GM21526 (cell line): ENCODE data around the gene CCL2.

ENCODE experiments used
- ATAC-seq: cut with Tn5 transposase; IDR thresholded peaks from one replicate; pipeline ENCODE4 v1.9.1; 2021; ENCODE audit warnings: moderate library complexity; ENCODE audit not compliant: unreplicated experiment, low FRiP score

The CCL2 gene

GRCh38 chr17:34260861-34261260 is 5.8 kb downstream of the CCL2 start:
- ATAC-seq, result no peak

- no peak for ATAC-seq
Observed at GRCh38 chr17:34261568-34262337, 6.7 kb downstream of the CCL2 start.

- no peak for ATAC-seq
Observed at GRCh38 chr17:34265711-34266110, 10.6 kb downstream of the CCL2 start.

- no peak for ATAC-seq
Observed at GRCh38 chr17:34269969-34270368, 14.9 kb downstream of the CCL2 start, which contains the start of gene CCL7. Gene CCL7 (plus strand): TSS chr17:34270221. CDS start chr17:34270291, 70 bp downstream.

- ATAC-seq, result no peak
Observed at GRCh38 chr17:34275881-34276280, 20.8 kb downstream of the CCL2 start.

- ATAC-seq, result no peak
Observed at GRCh38 chr17:34276826-34277225, 21.7 kb downstream of the CCL2 start.

GRCh38 chr17:34283571-34283970 is 28.5 kb downstream of the CCL2 start:
- no peak for ATAC-seq

GRCh38 chr17:34285286-34285792 is 30.3 kb downstream of the CCL2 start, which contains the start of gene CCL11:
Gene CCL11 (plus strand): TSS chr17:34285742. CDS start chr17:34285809, 67 bp downstream.
- ATAC-seq, result no peak

GRCh38 chr17:34287875-34288274 is 32.8 kb downstream of the CCL2 start:
- no peak for ATAC-seq

GRCh38 chr17:34290586-34290985 is 35.5 kb downstream of the CCL2 start:
- ATAC-seq, result no peak

GRCh38 chr17:34291721-34292348 is 36.8 kb downstream of the CCL2 start:
- ATAC-seq, result no peak

- ATAC-seq, result no peak
Observed at GRCh38 chr17:34299027-34299426, 43.9 kb downstream of the CCL2 start.

GRCh38 chr17:34299956-34300577 is 45.0 kb downstream of the CCL2 start:
- ATAC-seq, result no peak

- no peak for ATAC-seq
Observed at GRCh38 chr17:34300652-34301370, 45.7 kb downstream of the CCL2 start.

- ATAC-seq, result no peak
Observed at GRCh38 chr17:34301986-34302385, 46.9 kb downstream of the CCL2 start.

GRCh38 chr17:34302636-34303035 is 47.6 kb downstream of the CCL2 start:
- ATAC-seq, result no peak

- ATAC-seq, result no peak
Observed at GRCh38 chr17:34303606-34304005, 48.5 kb downstream of the CCL2 start.

- ATAC-seq, result no peak
Observed at GRCh38 chr17:34305061-34305460, 50.0 kb downstream of the CCL2 start.

- ATAC-seq, result no peak
Observed at GRCh38 chr17:34305606-34306005, 50.5 kb downstream of the CCL2 start.

- no peak for ATAC-seq
Observed at GRCh38 chr17:34306466-34306865, 51.4 kb downstream of the CCL2 start.
